Coronary artery (tissue), 2 donors: Measurements from ENCODE around the gene CCL24.
"Not testable (repeated sequence)": the region's sequence is repeated elsewhere in the genome, so short reads cannot be mapped to it uniquely, and the experiment has no call there.

Experiments
- DNase-seq: peaks from one replicate; pipeline ENCODE4 v3.0.0-alpha.2; 2017; ENCODE audit warnings: low spot score
- H3K27ac ChIP-seq, 2 donors: fragments of 200-600 bp; sonication (generic); one replicate each; pipeline ENCODE4 v1.5.1; 2016 to 2019
- H3K4me3 ChIP-seq: fragments of 200-600 bp; sonication (generic); 2 replicates; pipeline ENCODE4 v1.5.1; 2016; ENCODE audit warnings: mild to moderate bottlenecking, moderate library complexity
- CTCF ChIP-seq: fragments of 200-600 bp; sonication (generic); IDR thresholded peaks from one replicate; pipeline ENCODE4 v1.5.1; 2019; ENCODE audit warnings: antibody characterized with exemption

CCL24 gene

GRCh38 chr7:75796420-75796819, 17.2 kb downstream of the CCL24 start:
- peak overlapping the region in 1 of 2 donors; percentile 35 for H3K27ac ChIP-seq
- no peak for TF ChIP-seq CTCF
- H3K4me3 ChIP-seq: no peak overlapping the region
- no peak for DNase-seq

GRCh38 chr7:75795831-75796285, 17.7 kb downstream of the CCL24 start:
- H3K4me3 ChIP-seq: no peak overlapping the region
- H3K27ac ChIP-seq: peak overlapping the region in 1 of 2 donors; percentile 38
- no peak for TF ChIP-seq CTCF
- DNase-seq: no peak

GRCh38 chr7:75793676-75794075, 19.9 kb downstream of the CCL24 start:
- TF ChIP-seq CTCF: no peak
- Histone ChIP-seq H3K27ac (no peak overlapping the region), H3K4me3 (no peak overlapping the region)
- DNase-seq: no peak

DNA sequence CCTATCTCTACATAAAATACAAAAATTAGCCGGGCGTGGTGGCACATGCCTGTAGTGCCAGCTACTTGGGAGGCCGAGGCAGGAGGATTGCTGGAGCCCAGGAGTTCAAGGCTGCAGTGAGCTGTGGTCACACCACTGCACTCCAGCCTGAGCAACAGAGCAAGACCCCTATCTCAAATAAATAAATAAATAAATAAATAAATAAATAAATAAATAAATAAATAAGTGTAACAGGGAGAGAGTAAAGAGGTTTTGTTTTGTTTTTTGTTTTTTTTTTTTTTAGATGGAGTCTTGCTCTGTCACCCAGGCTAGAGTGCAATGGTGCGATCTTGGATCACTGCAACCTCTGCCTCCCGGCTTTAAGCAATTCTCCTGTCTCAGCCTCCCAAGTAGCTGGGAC, 21.0 kb downstream of the CCL24 start:
- H3K4me3 ChIP-seq, H3K27ac ChIP-seq, DNase-seq: not testable (repeated sequence)

DNA sequence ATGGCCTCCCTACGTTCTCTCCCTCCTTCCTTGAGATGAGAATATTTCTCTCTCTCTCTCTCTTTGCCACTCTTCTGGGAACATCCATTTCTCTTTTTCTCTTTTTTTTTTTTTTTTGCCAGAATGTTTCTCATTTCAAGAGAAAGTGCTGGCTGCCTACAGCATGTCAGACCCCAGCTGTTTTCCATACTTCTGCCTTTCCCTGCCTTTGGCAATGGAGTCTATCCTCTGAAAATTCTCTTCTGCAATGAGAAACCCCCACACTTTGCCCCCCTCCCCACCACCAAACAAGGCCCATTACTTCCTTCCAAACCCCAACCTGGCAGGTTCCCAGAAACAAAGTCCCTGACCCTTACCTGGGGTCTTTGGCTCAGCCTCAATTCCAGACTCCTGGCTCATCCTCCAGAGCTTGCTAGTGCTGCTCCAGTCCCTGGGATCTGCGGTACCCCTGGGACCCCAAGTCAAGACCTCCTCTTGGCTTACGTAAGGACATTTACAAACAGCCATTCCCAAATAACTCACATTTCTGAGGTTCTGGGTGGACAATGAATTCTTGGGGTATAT, 24.2 kb downstream of the CCL24 start:
- TF ChIP-seq CTCF: no peak
- no peak for DNase-seq
- Histone ChIP-seq H3K27ac (no peak overlapping the region), H3K4me3 (no peak overlapping the region)

DNA sequence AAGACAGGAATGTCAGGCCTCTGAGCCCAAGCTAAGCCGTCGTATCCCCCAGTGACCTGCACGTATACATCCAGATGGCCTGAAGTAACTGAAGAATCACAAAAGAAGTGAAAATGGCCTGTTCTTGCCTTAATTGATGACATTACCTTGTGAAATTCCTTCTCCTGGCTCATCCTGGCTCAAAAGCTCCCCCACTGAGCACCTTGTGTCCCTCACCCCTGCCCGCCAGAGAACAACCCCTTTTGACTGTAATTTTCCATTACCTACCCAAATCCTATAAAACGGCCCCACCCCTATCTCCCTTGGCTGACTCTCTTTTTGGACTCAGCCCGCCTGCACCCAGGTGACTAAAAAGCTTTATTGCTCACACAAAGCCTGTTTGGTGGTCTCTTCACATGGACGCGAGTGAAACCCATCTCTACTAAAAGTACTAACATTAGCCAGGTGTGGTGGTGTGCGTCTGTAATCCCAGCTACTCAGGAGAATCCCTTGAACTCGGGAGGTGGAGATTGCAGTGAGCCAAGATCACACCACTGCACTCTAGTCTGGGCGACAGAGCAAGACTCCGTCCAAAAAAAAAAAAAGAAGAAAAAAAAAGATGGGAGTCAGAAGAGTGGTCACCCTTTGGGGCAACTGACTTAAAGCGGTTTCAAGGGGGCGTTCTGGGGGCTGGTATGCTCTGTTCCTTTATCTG, 25.3 kb downstream of the CCL24 start:
- H3K27ac ChIP-seq, DNase-seq, H3K4me3 ChIP-seq: not testable (repeated sequence)

GRCh38 chr7:75783058-75783457, 30.5 kb downstream of the CCL24 start:
- not testable (repeated sequence) for DNase-seq

GRCh38 chr7:75780647-75781273, 32.8 kb downstream of the CCL24 start:
- not testable (repeated sequence) for H3K27ac ChIP-seq, DNase-seq, H3K4me3 ChIP-seq

More at GRCh38 chr7:75783058-75783457, 30.5 kb downstream of the CCL24 start:
- H3K4me3 ChIP-seq, H3K27ac ChIP-seq: not testable (repeated sequence)

GRCh38 chr7:75779516-75779915, 34.1 kb downstream of the CCL24 start:
- not testable (repeated sequence) for DNase-seq, H3K4me3 ChIP-seq, H3K27ac ChIP-seq

DNA sequence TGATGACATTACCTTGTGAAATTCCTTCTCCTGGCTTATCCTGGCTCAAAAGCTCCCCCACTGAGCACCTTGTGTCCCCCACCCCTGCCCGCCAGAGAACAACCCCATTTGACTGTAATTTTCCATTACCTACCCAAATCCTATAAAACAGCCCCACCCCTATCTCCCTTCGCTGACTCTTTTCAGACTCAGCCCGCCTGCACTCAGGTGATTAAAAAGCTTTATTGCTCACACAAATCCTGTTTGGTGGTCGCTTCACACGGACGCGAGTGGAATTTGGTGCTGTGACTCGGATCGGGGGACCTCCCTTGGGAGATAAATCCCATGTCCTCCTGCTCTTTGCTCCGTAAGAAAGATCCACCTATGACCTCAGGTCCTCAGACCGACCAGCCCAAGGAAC, 34.6 kb downstream of the CCL24 start:
- not testable (repeated sequence) for H3K27ac ChIP-seq, DNase-seq, H3K4me3 ChIP-seq
